ENCODE measurements around the gene PLEKHG2.
A peak's percentile ranks its signal among the peaks of the same experiment; 100 is the strongest.
"Not testable (repeated sequence)": the region's sequence is repeated elsewhere in the genome, so short reads cannot be mapped to it uniquely, and the experiment has no call there.

The PLEKHG2 gene, protein sequence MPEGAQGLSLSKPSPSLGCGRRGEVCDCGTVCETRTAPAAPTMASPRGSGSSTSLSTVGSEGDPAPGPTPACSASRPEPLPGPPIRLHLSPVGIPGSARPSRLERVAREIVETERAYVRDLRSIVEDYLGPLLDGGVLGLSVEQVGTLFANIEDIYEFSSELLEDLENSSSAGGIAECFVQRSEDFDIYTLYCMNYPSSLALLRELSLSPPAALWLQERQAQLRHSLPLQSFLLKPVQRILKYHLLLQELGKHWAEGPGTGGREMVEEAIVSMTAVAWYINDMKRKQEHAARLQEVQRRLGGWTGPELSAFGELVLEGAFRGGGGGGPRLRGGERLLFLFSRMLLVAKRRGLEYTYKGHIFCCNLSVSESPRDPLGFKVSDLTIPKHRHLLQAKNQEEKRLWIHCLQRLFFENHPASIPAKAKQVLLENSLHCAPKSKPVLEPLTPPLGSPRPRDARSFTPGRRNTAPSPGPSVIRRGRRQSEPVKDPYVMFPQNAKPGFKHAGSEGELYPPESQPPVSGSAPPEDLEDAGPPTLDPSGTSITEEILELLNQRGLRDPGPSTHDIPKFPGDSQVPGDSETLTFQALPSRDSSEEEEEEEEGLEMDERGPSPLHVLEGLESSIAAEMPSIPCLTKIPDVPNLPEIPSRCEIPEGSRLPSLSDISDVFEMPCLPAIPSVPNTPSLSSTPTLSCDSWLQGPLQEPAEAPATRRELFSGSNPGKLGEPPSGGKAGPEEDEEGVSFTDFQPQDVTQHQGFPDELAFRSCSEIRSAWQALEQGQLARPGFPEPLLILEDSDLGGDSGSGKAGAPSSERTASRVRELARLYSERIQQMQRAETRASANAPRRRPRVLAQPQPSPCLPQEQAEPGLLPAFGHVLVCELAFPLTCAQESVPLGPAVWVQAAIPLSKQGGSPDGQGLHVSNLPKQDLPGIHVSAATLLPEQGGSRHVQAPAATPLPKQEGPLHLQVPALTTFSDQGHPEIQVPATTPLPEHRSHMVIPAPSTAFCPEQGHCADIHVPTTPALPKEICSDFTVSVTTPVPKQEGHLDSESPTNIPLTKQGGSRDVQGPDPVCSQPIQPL (N-terminal part only)
- total RNA-seq, result 94.6 to 198 reads per million in 2 donors

GRCh38 chr19:39412100-39412866 is at the start of gene PLEKHG2:
Gene PLEKHG2, plus strand, starts transcription at chr19:39412669. Its CDS starts 1,418 bp downstream, at chr19:39414087.
- peak; percentile 88 to 99 (median 95) for DNase-seq

DNA sequence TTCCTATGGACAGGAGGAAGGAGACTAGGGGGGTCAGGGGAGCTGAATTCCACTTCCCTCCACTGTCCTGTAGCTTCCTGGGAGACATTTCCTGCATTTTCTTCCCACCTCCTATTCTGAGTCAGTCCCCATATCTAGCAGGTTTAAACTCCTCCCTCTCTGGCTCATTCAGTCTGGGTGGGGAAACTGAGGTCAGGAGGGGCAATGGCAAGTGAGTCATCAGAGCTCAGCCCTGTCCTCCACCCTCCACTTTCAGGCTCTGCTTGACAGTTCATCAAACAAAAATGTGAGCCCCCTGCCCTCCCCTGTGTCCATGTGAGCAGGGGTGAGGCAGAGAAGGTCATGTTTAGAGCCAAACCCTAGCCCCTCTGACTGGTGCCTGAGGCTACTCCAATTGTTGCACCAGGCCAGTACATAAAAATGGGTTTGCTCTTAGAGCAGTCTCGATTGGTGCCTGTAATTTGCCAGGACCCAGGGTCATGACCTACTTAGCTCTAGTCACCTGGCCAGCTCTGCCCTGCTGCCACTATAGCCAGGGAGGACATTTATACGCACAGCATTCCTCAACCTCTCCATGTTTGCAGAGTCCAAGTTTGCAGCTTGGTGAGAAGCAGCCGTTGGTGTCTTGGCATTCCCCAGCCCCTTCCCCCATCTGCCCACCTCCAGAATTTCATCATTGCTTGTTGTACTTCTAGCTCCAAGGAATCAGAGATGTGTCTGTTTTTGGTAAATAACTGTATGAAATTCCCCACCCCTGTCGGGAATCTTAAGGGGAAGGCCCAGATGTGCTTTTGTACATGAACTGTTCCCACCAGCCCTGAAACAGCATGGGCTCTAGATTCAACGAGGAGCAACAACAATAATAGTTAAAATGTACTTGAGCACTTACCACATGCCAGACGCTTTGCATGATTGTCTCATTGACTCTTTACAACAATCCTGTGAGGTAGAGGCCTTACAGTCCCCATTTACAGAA is 49.5 kb upstream of the PLEKHG2 start:
- no peak for DNase-seq

- DNase-seq, result no peak
Measured at GRCh38 chr19:39363901-39364457, 48.5 kb upstream of the PLEKHG2 start.

DNA sequence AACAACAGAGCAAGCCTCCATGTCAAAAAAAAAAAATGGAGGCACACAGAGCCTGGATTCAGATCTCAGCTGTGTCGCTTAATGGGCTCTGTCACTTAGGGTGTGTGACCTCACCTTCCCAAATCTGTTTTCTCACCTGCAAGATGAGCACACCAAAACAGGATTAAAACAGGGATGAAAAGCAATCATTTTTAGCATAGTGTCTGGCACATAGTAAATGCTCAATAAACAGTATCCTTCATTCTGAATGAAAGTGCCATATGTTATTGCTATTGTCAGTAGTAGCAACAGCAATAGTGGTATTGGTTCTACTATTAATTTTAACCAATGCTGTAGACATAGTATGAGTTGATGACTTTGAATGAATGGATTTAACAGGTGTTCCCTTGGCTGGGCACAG is 46.9 kb upstream of the PLEKHG2 start:
- no peak for DNase-seq

- DNase-seq, result no peak
Measured at GRCh38 chr19:39369200-39369599, 43.3 kb upstream of the PLEKHG2 start.

DNA sequence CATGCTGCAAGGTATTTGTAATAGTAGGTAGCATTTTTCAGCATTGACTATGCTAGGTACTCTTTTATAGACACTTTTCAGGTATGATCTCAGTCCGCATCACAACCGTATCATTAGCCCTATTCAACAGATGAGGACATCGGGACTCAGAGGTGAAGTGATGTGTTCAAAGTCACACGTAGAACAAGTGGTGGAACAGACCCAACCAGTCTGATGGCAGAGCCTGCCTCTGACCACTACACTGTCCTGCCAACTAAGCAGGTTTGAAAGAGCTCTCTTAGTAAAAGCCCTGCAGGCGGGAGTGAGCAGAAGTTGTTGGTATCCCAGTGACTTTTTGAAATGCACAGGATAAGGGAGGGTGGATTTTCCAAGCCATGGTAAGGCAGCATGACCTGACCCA is 41.7 kb upstream of the PLEKHG2 start:
- DNase-seq, result no peak

- DNase-seq, result no peak
Measured at GRCh38 chr19:39372047-39372802, 40.2 kb upstream of the PLEKHG2 start.

- DNase-seq, result no peak
Measured at GRCh38 chr19:39372941-39373340, 39.5 kb upstream of the PLEKHG2 start.

- DNase-seq, result no peak
Measured at GRCh38 chr19:39375929-39376328, 36.5 kb upstream of the PLEKHG2 start.

GRCh38 chr19:39377373-39378362 is 34.8 kb upstream of the PLEKHG2 start:
- DNase-seq, result no peak

DNA sequence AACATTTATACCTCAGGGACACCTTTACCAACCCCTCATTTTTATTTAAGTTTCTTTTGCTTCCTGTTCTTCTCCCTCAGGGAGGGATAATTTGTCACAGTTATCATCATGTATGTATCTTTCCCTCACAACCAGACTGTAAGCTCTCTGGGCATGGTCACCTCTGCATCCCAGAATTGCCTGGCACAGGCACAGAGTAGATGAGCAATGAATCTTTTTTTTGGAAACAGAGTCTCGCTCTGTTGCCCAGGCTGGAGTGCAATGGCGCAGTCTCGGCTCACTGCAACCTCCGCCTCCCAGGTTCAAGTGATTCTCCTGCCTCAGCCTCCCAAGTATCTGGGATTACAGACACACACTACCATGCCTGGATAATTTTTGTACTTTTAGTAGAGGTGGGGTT is 33.1 kb upstream of the PLEKHG2 start:
- not testable (repeated sequence) for DNase-seq

DNA sequence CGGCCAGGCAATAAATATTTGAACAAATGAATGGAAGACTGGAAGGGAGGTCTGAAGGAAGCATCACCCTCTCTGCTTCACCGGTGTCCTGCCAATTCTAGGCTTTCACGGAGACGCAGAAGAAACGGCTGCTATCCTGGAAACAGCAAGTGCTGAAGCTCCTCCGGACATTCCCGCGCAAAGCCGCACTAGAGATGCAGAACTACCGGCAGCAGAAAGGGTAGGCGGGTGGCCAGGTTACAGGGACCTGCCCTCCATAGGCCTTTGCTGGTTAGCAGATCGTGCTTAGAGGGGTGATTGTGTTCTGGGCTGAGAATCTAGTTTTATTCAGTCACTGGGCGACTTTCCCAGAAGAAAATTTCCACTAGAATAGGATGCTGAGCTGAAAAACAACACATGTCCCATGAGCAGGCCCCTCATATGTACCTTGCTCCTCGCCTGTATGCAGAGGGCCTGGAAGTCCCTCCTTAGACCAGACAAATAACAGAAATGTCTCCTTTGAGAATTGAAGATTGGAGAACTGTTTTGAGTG is 32.5 kb upstream of the PLEKHG2 start:
- DNase-seq, result no peak

DNA sequence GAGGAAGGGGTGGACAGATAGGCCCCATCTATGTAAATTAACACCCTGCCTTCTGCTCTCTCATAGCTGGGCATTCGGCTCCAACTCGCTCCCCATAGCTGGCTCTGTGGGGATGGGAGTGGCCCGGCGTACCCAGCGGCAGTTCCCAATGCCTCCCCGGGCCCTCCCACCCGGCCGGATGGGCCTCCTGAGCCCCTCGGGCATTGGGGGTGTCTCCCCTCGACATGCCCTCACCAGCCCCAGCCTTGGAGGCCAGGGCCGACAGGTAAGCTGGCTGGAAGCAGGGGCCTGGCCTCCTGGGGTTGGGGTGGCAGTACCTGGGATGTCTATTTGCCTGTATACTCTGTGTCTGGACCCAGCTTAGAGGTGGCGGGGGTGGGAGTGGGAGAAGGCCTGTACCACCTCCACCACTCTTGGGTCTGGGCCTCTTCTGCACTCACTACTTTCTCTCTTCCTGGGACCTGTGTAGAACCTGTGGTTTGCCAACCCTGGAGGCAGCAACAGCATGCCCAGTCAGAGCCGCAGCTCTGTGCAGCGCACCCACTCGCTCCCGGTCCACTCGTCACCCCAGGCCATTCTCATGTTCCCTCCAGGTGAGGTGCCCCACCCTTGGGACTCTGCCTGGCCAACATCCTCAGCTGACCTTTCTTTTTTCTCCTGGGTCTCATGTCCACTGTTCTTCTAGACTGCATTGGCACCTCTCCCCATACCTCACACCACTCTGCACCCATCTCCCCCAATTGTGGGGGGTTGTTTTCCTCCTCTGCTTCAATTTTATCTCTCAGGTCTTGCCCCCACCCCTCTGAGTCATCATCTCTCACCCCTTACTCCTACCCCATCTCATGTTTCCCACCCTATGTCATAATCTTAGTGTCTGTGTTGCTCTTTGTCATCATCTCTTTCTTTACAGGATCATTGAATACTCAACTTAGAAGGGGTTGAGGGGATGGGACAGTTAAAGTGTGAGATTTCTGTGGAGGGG is 31.7 kb upstream of the PLEKHG2 start:
- DNase-seq, result no peak

GRCh38 chr19:39381910-39382611 is 30.4 kb upstream of the PLEKHG2 start:
- no peak for DNase-seq

GRCh38 chr19:39382991-39383828 is 29.3 kb upstream of the PLEKHG2 start:
- no peak for DNase-seq
